HFF-Myc (cell line): Measurements from ENCODE around the gene PGBD5.

Experiments
- DNase-seq: peaks from one replicate; pipeline ENCODE4 v3.0.0-alpha.2; 2011; ENCODE audit warnings: low read depth; ENCODE audit errors: extremely low read depth
- H3K4me3 ChIP-seq: replicated peaks from 2 replicates; pipeline ENCODE4 v1.5.1; 2011; ENCODE audit warnings: low read depth, mild to moderate bottlenecking, control low read depth, low read length
- CTCF ChIP-seq: IDR thresholded peaks from 2 replicates; pipeline ENCODE4 v1.5.1; 2012; ENCODE audit warnings: mild to moderate bottlenecking, low read depth, low read length, control low read depth; ENCODE audit errors: missing control alignments

Gene PGBD5

GRCh38 chr1:230283678-230284077, 142.5 kb downstream of the PGBD5 start:
- no peak for TF ChIP-seq CTCF
- no peak for DNase-seq
- H3K4me3 ChIP-seq: no peak overlapping the region

DNA sequence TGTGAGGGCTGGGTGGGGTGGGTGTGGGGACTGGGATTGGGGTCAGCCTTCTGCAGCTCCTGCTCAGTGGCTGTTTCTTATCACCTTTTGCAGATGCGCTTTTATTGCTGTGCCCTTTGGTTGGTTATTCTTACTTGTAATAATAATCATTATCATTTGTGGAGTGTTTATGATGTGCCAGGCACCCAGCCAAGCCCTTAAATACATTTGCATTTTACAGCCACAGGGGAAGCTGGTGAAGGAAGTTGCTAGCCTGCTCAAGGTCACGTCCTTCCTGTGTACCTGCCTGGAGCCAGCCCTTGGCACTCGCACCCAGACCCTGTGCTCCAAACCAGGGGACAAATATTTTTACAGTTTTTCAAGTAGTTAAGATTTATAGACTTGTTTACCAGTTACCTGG, 144.0 kb downstream of the PGBD5 start:
- no peak for DNase-seq
- TF ChIP-seq CTCF: no peak
- H3K4me3 ChIP-seq: no peak overlapping the region

DNA sequence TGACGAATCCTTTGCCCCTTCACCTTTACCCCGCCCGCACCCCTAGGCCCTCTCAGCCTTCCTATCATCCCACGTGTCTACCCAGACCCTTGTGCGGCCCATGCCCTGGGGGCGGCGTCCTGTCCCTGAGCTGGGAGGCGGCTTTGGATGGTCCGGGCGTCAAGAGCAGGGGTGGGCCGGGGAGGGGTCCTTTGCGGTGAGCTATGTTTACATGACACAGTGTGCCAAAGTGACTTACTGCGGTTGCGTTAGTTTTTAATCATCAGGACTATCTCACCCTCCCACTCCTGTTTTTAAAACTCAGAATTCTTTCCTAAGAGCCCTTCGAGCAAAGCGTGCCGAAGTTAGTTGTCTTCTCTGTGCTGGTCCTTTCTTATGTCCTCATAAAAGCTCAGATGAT, 144.6 kb downstream of the PGBD5 start:
- no peak for TF ChIP-seq CTCF
- DNase-seq: no peak
- H3K4me3 ChIP-seq: no peak overlapping the region

DNA sequence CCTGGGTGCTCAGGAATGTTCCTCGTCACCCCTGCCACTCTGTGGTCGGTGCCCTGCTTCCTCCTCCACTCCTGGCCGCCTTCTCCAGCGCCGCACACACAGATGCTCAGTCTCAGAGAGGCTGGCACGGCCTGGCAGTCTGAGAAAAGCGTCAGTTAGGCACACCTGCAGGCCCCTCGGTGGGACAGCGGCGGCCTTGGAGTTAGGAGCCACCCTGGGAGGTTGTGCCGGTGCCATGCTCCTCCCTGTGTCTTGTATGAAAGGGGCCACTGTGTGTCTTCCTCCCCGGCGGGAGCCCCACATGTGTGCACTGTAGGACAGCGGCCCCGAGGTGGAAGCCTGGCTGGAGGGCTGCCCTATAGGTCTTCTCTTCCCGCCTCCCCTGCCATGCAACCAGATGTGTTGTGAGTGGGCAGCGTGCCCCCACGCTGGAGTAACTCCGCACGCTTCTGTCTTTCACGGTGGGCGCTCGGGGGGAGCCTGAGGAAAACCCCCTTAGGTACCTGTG, 145.2 kb downstream of the PGBD5 start:
- no peak for TF ChIP-seq CTCF
- DNase-seq: no peak
- no peak overlapping the region for H3K4me3 ChIP-seq

DNA sequence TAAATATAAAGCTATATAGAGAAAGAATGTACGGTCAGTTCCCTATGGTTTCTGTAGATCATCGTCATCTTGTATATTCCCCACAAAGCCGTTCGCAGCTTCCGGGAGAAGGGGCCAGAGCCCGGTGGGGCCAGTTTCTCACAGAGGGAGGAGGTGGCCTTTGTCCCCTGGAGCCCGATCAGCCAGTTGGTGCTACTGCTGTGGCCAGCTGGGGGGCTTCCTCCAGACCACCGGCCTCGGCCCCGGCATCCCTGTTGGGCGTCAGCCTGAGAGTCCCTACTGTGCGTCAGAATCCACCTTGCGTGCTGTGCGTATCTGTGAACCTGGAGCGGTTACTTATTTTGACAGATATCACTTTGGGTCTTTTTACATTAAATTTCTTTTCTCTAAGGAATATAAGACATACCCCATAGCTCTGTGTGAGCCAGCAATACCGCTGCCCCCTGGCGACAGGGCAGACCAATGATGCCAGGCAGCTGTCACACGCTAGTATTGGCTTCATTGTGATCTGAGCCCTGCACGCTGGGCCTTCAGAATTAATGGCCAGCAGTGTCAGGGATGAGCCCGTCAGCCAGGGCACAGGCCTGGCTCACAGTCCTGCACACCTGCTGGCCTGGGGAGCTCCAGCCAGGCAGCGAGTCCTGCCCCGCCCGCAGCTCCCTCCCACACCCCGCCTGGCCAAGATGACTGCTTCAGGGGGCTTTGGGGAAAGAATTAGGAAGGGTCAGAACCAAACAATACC, 145.9 kb downstream of the PGBD5 start:
- H3K4me3 ChIP-seq: no peak overlapping the region
- TF ChIP-seq CTCF: no peak
- DNase-seq: no peak

DNA sequence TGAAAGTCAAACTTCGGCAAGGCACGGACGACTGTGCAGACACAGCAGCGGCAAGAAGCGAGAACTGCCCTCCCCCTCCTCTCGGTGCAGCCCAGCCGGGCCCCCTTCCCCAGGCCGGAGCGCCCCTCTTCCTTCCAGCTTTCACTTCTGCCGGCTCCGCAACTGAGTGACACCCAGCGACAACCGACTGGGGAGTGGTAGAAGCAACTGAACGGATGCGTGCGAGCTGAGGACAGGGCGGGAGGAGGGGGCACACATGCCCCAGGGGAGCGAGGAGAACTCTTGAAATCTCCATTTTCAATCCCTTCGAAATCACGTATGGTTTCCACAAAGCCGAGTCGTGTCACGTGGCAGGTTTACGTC, 146.6 kb downstream of the PGBD5 start:
- no peak overlapping the region for H3K4me3 ChIP-seq
- no peak for TF ChIP-seq CTCF

More for the DNA sequence above, 146.6 kb downstream of the PGBD5 start:
- DNase-seq: no peak
